T47D (cell line): ENCODE data around the gene CFAP74.
A peak's percentile ranks its signal among the peaks of the same experiment; 100 is the strongest.
"Not testable (repeated sequence)": the region's sequence is repeated elsewhere in the genome, so short reads cannot be mapped to it uniquely, and the experiment has no call there.

ENCODE experiments used
- DNase-seq, 2 experiments: peaks; one replicate each; pipeline versions ENCODE4 v3.0.0 to v3.0.0-alpha.2; 2011 to 2012; ENCODE audit warnings: low read depth in 1 of 2, low spot score in 1 of 2
- JUND ChIP-seq: IDR thresholded peaks from 2 replicates; pipeline ENCODE4 v1.6.1; 2012; ENCODE audit warnings: low read depth
- in situ Hi-C: cut with HindIII; loops from 2 replicates; pipeline ENCODE4 v1.10.0; 2016; ENCODE audit warnings: low sequenced_read_pairs, low pct_unique_long_range_greater_than_20kb

Gene CFAP74

DNA sequence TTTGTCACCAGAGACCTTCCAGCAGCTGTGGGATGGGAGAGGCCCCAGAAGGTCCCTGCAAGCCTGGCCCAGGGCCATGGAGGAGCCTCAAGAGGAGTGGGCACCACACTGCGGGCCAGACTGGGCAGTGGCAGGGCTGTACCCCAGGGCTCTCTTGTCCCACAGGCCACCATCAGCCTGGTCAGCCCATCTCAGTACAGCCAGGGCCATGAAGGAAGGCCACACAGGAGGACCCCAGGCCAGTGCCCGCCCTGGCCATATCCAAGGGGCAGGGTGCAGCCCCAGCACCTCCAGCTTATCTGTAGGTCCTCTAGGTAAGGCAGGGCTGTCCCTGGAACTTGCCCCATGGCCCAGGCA, 109.6 kb downstream of the CFAP74 start:
- DNase-seq: no peak
- no peak for TF ChIP-seq JUND
- in situ Hi-C loops: no loop called here

DNA sequence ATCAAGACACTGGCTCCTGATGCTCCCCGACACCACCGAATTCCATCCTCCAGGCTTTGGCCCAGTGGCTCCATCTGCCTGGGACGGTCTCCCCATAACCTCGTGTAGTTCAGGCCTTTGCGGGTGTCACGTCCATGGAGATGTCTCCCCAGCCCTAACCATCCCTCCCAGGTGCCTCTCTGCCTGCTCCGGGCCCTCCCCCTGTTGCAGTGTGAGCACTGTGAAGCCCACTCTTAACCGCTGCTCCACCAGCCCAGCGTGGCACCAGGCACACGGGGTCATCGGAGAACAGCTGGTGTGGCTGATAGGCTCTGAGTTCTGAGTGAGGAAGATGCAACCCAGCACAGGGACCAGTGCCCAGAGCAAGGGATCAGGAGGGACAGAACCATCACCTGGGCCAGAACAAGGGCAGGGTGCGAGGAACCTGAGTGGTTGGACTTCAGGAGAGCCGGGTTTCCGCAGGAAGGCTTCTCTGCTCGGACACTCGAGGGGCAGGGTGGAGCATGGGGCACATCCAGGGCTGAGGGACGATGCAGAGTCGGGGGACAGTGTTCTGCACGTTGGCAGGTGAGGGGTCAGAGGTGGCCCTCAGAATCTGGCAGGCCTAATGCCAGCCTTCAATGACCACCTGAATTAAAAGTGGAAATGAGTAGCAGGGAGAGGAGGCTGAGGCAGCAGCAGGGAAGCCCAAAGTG, 110.1 kb downstream of the CFAP74 start:
- no peak for TF ChIP-seq JUND
- no peak for DNase-seq
- in situ Hi-C loops: no loop called here

DNA sequence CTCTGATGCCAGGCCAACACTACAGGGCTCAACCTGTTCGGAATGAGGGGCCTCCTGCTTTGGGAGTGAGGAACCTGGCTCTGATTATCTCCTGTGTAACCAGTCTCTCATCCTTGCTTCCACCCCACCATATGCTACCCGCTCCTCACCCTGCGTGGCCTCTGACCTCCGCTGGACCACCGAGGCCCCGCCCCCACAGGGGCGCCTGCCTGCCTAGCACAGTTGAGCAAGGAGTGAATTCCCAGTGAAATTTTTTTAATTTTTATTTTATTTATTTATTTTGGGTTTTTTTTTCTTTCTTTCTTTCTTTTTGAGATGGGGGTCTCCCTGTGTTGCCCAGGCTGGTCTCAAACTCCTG, 110.8 kb downstream of the CFAP74 start:
- no peak for DNase-seq
- in situ Hi-C loops: no loop called here
- no peak for TF ChIP-seq JUND

DNA sequence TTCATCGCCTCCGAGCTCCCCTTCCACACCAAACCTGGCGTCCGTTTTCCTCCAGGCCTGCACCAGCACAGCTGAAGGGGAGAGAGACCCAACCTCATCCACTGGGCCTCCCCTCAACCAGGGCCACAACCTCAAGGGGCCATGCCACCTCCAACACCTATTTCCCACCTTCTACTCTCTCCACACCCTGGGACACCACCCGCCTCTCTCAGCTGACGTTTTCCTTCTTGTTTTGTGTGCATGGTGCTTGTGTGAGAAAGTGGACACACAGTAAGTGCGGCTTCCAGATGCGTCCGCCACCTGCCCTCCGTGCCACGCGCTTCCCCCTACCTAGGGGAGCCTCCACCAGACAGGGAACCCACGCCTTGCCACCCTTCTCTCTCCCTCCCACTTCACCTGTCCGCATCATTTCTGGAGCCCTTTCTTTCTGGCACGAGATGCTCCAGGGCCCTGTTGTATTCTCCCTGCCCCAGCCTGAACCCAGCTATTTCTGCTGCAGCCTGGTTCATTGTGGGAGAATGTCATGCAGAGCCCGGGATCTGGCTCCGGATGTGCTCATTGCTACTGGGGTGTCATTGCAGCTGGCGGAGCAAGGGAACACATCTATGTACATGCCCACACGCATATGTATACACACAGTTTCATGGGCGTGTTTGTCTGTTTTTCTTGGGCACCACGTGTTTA, 111.4 kb downstream of the CFAP74 start:
- in situ Hi-C loops: no loop called here
- no peak for TF ChIP-seq JUND
- DNase-seq: peak in 1 of 2 experiments; percentile 34

DNA sequence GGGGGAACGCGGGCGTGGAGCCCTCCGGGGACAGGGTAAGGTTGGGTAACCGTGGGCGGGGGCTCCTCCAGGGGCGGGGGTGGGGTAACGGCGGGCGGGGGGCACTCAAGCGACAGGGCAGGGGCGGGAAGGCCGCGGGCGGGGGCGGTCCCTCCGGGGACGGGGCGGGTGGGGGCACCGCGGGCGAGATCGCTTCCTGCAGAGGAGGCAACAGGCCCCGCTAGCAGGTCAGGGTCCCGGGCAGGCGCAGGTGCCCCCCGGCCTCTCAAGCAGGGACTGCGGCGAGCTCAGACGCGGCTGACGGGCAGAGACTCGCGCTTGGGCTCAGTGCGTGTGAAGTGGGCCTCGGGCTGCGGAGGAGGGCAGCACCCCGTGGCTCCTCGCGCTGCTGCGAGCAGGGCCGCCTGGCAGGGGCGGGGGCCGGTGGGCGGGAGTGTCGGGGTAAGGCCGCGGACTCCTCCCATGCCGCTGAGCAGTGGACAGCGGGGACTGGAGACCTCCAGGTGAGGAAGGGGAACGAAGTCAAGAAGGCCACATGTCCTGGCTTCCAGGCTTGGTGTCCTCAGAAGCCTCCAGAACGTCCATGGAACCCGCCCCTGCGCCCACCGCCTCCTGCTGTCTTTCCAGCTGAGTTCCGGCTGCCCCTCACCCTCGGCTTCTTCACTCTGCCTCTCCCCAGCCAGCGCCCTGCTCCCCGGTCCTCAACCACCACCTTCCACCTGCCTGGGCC, 112.1 kb downstream of the CFAP74 start:
- DNase-seq: peak; percentile 48 to 75
- no peak for TF ChIP-seq JUND
- in situ Hi-C loops: no loop called here

DNA sequence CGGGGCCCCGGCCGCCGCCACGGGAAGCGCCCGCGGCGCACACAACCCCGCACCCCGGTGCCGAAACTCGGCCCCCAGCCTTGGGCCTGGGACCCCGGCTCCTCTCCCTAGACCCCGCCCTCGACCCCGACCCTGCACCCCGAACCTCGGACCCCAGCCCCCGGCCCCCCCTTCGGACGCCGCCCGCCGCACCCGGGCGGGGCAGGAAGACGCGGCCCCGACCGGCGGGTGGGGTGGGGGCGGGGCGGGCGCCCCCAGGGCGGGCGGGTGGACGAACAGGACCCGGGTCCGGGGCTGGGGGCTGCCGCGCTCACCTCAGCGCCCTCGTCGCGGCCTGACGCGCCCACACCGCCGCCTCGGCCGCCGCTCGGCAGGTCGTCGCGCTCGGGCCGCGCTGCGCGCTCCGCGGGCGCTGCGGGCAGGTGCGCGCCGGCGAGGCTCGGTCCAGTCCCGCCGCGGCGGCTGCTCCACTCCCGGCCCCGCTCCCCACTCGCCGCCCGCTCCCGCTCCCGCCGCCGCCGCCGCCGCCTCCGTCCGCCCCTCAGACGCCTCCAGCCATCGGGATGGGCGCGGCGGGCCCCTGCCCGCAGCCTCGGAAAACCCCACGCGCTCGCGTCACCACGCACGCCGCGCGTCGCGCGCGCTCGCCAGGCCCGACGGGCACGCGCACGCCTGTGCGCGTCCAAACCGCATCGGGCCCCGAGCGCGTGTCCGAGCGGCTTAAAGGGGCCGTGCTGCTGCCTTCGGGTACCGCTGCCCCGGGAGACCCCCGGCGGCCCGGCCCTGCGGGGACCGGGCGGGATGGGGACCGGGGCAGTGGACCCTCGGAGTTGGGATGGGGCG, 112.9 kb downstream of the CFAP74 start, which contains the start of gene GNB1:
TSS of gene GNB1 (minus strand) at position 582 of the 843 bp plus-strand sequence. CDS start 65,634 bp downstream, outside the sequence.
- no peak for TF ChIP-seq JUND
- DNase-seq: peak; percentile 87 to 92
- in situ Hi-C loops: no loop called here

DNA sequence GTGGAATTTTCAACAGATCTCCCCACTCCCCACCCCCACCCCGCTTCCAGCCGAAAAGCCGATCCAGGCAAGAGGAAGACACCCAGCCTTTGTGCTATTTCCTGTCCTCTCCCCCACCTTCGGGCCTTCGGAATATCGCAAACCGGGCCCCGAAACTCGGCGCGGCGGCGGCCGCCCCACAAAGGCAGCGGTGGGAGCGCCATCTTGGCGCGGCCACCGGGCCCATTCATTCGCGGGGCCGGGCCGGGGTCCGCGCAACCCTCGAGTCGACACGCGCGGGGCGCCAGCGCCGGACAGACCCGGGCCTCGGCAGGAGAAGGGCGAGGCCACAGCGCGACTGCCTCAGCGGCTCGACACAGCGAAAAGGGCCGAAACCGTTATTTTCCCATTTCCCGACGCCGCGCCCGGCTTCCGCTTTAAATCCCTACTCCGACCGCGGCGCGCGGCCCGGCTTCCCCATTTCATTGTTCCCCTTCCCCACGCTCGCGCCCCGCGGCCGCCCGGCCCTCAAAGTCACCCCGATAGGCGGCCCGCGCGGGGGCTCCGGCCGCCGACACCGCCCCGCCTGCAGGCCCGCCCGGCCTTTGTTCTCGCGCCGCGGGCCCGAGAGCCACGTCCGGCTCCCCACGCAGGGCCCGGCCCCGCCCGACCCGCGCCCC, 113.6 kb downstream of the CFAP74 start:
- in situ Hi-C loops: no loop called here
- TF ChIP-seq JUND: no peak
- DNase-seq: no peak

DNA sequence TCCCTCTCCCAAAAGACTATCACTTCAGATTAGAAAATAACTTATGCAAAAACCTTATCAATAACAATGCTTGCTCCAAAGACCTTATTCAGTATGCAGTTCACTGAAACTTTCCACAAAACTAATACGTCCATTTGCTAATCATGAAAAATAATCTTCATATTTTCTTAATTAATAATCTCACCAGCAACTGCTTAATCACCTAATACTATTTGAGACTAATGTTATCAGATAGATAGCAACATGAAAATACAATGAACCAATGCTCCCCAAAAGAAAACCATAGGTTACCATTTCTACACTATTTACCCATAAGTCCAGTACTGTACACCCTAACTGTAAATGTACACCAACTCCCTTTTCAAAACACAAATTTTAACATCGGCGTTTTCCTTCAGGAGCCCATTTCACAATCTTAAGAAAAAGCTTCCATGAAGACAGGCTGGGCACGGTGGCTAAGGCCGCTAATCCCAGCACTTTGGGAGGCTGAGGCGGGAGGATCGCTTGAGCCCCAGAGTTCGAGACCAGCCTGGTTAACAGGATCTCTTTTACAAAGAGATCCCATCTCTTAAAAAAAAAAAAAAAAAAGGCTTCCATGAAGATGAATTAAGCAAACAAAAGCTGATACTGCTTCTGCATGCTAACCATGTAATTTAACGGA, 114.4 kb downstream of the CFAP74 start:
- no peak for TF ChIP-seq JUND
- in situ Hi-C loops: no loop called here
- DNase-seq: no peak

DNA sequence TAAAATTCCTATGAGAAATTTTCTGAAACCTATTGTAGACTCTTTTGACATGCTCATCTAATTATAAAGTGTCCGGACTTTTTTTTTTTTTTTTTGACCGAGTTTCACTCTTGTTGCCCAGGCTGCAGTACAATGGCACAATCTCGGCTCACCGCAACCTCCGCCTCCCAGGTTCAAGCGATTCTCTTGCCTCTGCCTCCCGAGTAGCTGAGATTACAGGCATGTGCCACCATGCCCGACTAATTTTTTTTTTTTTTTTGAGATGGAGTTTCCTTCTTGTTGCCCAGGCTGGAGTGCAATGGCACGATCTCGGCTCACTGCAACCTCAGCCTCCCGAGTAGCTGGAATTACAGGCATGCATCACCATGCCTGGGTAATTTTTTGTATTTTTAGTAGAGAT, 119.7 kb downstream of the CFAP74 start:
- DNase-seq, in situ Hi-C loops: not testable (repeated sequence)

DNA sequence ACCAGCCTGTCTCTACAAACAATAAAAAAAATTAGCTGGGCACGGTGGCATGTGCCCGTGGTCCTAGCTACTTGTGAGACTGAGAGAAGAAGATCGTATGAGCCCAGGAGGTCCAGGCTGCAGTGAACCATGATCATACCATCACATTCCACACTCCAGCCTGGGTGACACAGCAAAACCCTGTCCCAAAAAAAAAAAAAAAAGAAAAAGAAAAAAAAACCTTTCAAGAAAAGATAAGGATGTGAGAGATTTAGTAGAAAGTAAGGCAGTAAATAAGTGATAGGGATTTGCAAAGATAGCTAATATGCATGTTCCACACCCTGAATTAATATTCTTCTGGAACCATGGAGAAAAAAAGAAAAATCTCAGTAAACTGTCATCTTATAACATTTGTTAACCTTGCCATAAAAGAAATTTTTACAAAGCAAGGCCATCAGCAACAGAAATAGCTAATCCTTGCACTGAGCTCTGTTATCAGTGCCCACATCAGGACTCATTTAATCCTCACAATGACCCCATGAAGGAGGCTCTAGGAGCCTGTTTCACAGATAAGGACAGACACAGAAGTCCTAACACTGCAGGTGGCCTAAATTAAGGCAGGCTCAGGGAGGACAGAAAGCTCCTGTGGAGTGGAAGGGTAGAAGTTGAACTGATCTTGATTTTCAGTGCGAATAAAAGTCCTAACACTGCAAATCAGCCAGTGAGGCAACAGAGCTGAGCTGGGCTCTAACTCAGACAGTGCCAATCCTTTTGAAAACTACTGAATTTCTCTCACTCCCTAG, 120.3 kb downstream of the CFAP74 start:
- in situ Hi-C loops: no loop called here
- no peak for TF ChIP-seq JUND
- no peak for DNase-seq

DNA sequence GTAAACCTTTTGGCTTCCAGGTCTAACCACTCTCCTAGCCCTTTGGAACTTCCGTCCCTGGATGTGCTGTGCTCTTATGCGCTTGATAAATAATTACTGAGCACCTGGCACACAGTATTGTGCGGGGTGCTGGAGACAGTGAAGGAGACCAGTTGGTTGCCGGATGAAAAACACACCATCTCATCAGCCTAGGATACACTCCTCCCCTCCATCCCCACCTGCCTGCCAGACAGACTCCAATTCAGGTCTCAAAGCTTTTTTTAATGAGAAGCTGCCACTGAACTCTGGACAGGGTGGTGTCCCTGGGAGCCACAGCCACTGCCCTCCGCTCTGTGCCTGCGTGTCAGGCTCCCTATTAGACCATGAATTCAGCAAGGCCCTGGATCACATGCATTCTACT, 121.9 kb downstream of the CFAP74 start:
- TF ChIP-seq JUND: no peak
- DNase-seq: no peak
- in situ Hi-C loops: no loop called here
